ENCODE data around the gene FAU. TPM values are rescaled to one million over a fixed set of nuclear protein-coding genes. Genes with fewer than 3 reads are reported as not detected.
A peak's percentile ranks its signal among the peaks of the same experiment; 100 is the strongest.

FAU gene
- total and polyA plus RNA-seq, 9 of the 15 experiments (the other 6 are each of a cell fraction or from before 2014, with no cell fraction given): 433 to 1,827 (median 942) TPM

GRCh38 chr11:65150509-65151299, 28.8 kb upstream of the FAU start (continued):
- TF ChIP-seq THRB (CRISPR knock-in tag; conservative IDR thresholded peaks at IDR 0.05) (no peak), ZNF146 (CRISPR knock-in tag; IDR thresholded peaks at IDR 0.05; ENCODE audit: unreplicated experiment) (no peak), ZNF695 (CRISPR knock-in tag; IDR thresholded peaks at IDR 0.05) (no peak), KDM4B (IDR thresholded peaks at IDR 0.05; ENCODE audit: borderline replicate concordance in 2 of 2, low read depth in 1 of 2) (no peak), CBFA2T3 (IDR thresholded peaks at IDR 0.05) (no peak), MNT (conservative IDR thresholded peaks at IDR 0.05) (0 out of 4 replicates have a peak, but pooled peaks of 1 of the 2 experiments have one; percentile 22), HNRNPLL (IDR thresholded peaks at IDR 0.05; ENCODE audit: low read depth, low read length, poor library complexity, severe bottlenecking) (no peak), FUS (optimal IDR thresholded peaks at IDR 0.05; ENCODE audit: low read depth, low read length) (no peak), SMAD2 (IDR thresholded peaks at IDR 0.05; ENCODE audit: low read depth, low read length) (no peak), ZNF217 (CRISPR knock-in tag; IDR thresholded peaks at IDR 0.05) (no peak), MBD1 (CRISPR knock-in tag; IDR thresholded peaks at IDR 0.05) (no peak), ZNF668 (CRISPR knock-in tag; IDR thresholded peaks at IDR 0.05) (no peak), NR1H2 (CRISPR knock-in tag; IDR thresholded peaks at IDR 0.05) (no peak), ZNF780A (CRISPR knock-in tag; IDR thresholded peaks at IDR 0.05) (no peak), ASH1L (IDR thresholded peaks at IDR 0.05; ENCODE audit: borderline replicate concordance, low read depth, partially characterized antibody) (no peak), PRPF4 (IDR thresholded peaks at IDR 0.05; ENCODE audit: insufficient read depth, low read depth, low read length, poor library complexity, severe bottlenecking) (no peak), HMG20A (CRISPR knock-in tag; conservative IDR thresholded peaks at IDR 0.05) (no peak), ZNF224 (CRISPR knock-in tag; IDR thresholded peaks at IDR 0.05) (no peak), FOSL1 (tag; conservative IDR thresholded peaks at IDR 0.05) (peak; percentile 92), FOXP4 (CRISPR knock-in tag; IDR thresholded peaks at IDR 0.05; ENCODE audit: borderline replicate concordance) (no peak), MYNN (IDR thresholded peaks at IDR 0.05) (peak; percentile 81; the same call in 1 of the 2 replicates), MYNN (CRISPR knock-in tag; IDR thresholded peaks at IDR 0.05) (no peak), CSDE1 (IDR thresholded peaks at IDR 0.05) (no peak)
